ENCODE results near the gene PLD1. TPM values are rescaled to one million over a fixed set of nuclear protein-coding genes. Genes with fewer than 3 reads are reported as not detected.

Gene PLD1
- total and polyA plus RNA-seq, 2 of the 8 experiments (the other 6 are each of a cell fraction or from before 2014, with no cell fraction given) = 1.2 to 2.6 TPM

- TF ChIP-seq CHD7 (IDR thresholded peaks at IDR 0.05; ENCODE audit: insufficient replicate concordance, low read length) = no peak
Observed at GRCh38 chr3:171704002-171704401, 106.3 kb downstream of the PLD1 start (continued).

Measured in H1 (cell line).